Hepatocyte (in vitro differentiated cells): ENCODE measurements around the gene PRKCI.

Source experiments
- EZH2 ChIP-seq: fragments of 200-600 bp; sonication (generic); IDR thresholded peaks from 2 replicates; pipeline ENCODE4 v1.6.1; 2016; ENCODE audit warnings: antibody characterized with exemption, mild to moderate bottlenecking, borderline replicate concordance
- TF ChIP-seq, protein P1 (sequence below): fragments of 200-600 bp; sonication (generic); IDR thresholded peaks from 2 replicates; pipeline ENCODE4 v1.5.1; 2016; ENCODE audit warnings: antibody characterized with exemption, mild to moderate bottlenecking; ENCODE audit not compliant: poor library complexity

GRCh38 chr3:170296703-170297102 is 74.5 kb downstream of the PRKCI start:
- TF ChIP-seq, protein P1, sequence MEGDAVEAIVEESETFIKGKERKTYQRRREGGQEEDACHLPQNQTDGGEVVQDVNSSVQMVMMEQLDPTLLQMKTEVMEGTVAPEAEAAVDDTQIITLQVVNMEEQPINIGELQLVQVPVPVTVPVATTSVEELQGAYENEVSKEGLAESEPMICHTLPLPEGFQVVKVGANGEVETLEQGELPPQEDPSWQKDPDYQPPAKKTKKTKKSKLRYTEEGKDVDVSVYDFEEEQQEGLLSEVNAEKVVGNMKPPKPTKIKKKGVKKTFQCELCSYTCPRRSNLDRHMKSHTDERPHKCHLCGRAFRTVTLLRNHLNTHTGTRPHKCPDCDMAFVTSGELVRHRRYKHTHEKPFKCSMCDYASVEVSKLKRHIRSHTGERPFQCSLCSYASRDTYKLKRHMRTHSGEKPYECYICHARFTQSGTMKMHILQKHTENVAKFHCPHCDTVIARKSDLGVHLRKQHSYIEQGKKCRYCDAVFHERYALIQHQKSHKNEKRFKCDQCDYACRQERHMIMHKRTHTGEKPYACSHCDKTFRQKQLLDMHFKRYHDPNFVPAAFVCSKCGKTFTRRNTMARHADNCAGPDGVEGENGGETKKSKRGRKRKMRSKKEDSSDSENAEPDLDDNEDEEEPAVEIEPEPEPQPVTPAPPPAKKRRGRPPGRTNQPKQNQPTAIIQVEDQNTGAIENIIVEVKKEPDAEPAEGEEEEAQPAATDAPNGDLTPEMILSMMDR: no peak
- TF ChIP-seq EZH2: no peak
